Body of pancreas (tissue), 4 donors: Measurements from ENCODE around the gene ZFHX3. TPM values are rescaled to one million over a fixed set of nuclear protein-coding genes. Genes with fewer than 3 reads are reported as not detected.

ENCODE experiments used
- ATAC-seq: fragments of 150-250 bp; one replicate; pipeline ENCODE4 v1.9.1; 2016
- DNase-seq, 4 donors: peaks; one replicate each; pipeline ENCODE4 v3.0.0-alpha.2; 2019
- H3K27ac ChIP-seq, 4 donors: fragments of 200-600 bp; sonication (generic); 1 replicate in 3 of 4; 2 replicates in 1 of 4; pipeline versions ENCODE4 v1.5.1 to v1.6.1; 2016 to 2019; ENCODE audit warnings: mild to moderate bottlenecking in 1 of 4, mixed read lengths in 1 of 4, moderate library complexity in 1 of 4
- H3K27me3 ChIP-seq, 2 donors: fragments of 200-600 bp; sonication (generic); one replicate each; pipeline ENCODE4 v1.6.0; 2016; ENCODE audit warnings: mild to moderate bottlenecking in 1 of 2
- H3K36me3 ChIP-seq, 2 donors: fragments of 200-600 bp; sonication (generic); replicated peaks in 1 of 2; 2 replicates each; pipeline ENCODE4 v1.5.1; 2016; ENCODE audit warnings: low read depth in 2 of 2; ENCODE audit not compliant: insufficient read depth in 1 of 2
- H3K4me1 ChIP-seq: fragments of 200-600 bp; sonication (generic); one replicate; pipeline ENCODE4 v1.6.0; 2016
- H3K4me3 ChIP-seq, 2 donors: fragments of 200-600 bp; sonication (generic); 1 replicate in 1 of 2; 2 replicates in 1 of 2; pipeline ENCODE4 v1.5.1; 2016 to 2019
- H3K9me3 ChIP-seq, 3 donors: fragments of 200-600 bp; sonication (generic); 1 replicate in 2 of 3; 2 replicates in 1 of 3; pipeline ENCODE4 v1.5.1; 2016
- CTCF ChIP-seq, 7 experiments: fragments of 450-650 bp in 4 of 7; fragments of 200-600 bp in 3 of 7; sonication (generic) in 3 of 7; IDR thresholded peaks; one replicate each; pipeline ENCODE4 v1.5.1; 2016 to 2019; ENCODE audit warnings: antibody characterized with exemption in 7 of 7
- POLR2A ChIP-seq, 3 donors: fragments of 450-650 bp; IDR thresholded peaks; one replicate each; pipeline ENCODE4 v1.6.1; 2016; ENCODE audit warnings: antibody characterized with exemption in 3 of 3, mild to moderate bottlenecking in 2 of 3
- WGBS, 2 donors: methylation state at CpG; one replicate each; pipeline ENCODE4 v1.1.5; 2017; 5-methylcytosine and 5-hydroxymethylcytosine counted together
- intact Hi-C: fragments of 100-400 bp; cut with DNase I; formaldehyde crosslinking; loops from one replicate; pipeline ENCODE4 v1.15.1; 2023
- total RNA-seq, 2 donors: library from RNA; depleted of rRNA; stranded (reverse); fragments of >200 nt; gene quantifications; one replicate each; pipeline ENCODE4 v1.1.0, GENCODE V29; 2016

ZFHX3 gene
- total RNA-seq, 2 donors from 2014 or later = 22.4 to 24.6 TPM

DNA sequence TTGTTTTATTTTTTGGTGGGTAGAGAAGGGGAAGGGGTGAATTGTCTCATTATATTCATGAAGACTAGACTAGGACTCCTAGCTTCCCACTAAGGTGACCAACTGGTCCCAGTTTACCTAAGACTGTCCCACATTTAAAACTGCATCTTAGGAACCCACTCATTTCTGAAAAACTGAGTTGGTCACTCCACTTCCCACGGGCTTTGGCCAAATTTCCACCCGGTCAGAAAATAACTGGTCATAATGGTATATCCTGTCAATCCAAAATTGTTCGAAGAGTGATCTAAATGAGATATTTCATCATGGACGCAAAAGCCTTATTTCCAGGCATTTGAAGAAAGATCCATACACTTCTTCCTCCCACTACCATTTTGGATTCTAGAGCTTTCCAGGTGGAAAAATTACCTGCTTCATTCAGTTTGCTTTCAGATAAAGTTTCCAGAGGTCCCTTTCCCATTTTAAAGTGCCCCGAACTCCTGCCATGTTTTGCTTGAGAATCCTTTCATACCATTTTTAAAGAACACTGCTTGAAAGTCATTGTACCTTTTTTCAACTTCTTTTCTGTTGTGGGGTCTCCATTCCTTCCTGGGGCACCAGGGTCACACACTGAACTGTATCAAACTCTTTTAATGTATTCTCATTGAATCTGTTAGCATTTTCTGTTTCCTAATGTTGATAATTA, 21.8 kb upstream of the ZFHX3 start:
- DNase-seq (no peak), ATAC-seq (no peak)
- peaks cover 43% of the 10 kb centered on the region for H3K4me1 ChIP-seq
- H3K27me3 ChIP-seq = peaks cover 0 to 12% of the 10 kb centered on the region in 2 donors
- 84% methylated on average over 5 of the region's 5 CpGs for WGBS, 2 donors
- no peaks in the 10 kb centered on the region for H3K36me3 ChIP-seq
- no peak overlapping the region for H3K4me3 ChIP-seq
- TF ChIP-seq CTCF (IDR thresholded peaks at IDR 0.05) = no peak
- TF ChIP-seq POLR2A (IDR thresholded peaks at IDR 0.05) = no peak
- H3K27ac ChIP-seq = peak overlapping the region; percentile 35 to 86 (median 82)
- H3K9me3 ChIP-seq = no peaks in the 10 kb centered on the region
- intact Hi-C loops = loop anchor here (10.0 kb wide), 1 partner anchor 85 kb away; no protein-coding TSS in a partner anchor

- Histone ChIP-seq H3K4me1 (peaks cover 45% of the 10 kb centered on the region), H3K27ac (peak overlapping the region; percentile 29 to 78 (median 66)), H3K9me3 (no peaks in the 10 kb centered on the region), H3K27me3 (peaks cover 0 to 16% of the 10 kb centered on the region in 2 donors), H3K36me3 (no peaks in the 10 kb centered on the region), H3K4me3 (no peak overlapping the region)
- DNase-seq = peak; percentile 48 to 74 (median 63)
- WGBS, 2 donors = 69 to 73% methylated on average over 4 to 12 of the region's 12 CpGs
- peak; percentile 39 for ATAC-seq
- intact Hi-C loops = no loop called here
- TF ChIP-seq CTCF (IDR thresholded peaks at IDR 0.05) (no peak), POLR2A (IDR thresholded peaks at IDR 0.05) (peak in 2 of 3 donors; percentile 44 to 52)
Observed at GRCh38 chr16:73068541-73069401, 20.8 kb upstream of the ZFHX3 start.

DNA sequence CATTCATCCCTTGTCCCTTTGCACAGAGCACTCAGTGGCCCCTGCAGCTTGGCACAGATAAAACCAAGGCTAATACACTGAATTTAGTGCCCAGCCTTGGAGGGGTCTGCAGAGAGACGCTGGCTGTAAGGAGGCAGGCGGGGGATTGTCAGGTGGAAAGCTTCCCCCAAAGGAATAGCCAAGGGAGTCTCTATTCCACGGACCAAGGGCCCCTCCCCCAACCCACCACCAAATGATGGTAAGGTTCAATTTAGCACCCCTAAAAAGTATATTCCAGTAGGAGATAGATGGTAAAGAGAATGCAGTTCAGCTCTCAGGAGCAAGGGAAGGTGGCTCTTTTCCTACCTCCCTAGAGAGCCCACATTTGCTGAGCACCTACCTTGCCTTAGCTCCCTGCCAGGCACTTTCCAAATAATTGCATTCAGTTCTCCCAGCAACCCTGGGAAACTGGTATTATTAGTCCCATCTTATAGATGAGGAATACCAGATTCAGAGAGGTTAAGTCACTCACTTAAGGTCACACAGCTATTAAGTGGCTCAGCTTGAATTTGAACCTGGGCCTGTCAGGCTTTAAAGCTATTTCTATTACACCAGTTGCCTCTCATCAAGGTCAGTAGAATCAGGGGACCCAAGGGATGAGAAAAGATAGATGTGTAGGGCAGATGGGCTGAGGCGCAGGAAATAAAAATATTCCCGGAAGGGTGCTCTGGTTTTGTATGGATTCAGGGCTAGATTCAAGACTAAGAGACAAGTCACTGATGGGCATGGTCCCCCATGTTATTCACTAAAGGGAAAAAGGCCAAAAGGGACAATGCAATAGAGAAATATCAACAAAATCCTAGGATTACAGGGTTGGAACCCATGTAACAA, 20.0 kb upstream of the ZFHX3 start:
- DNase-seq = no peak
- ATAC-seq = no peak
- Histone ChIP-seq H3K4me1 (peaks cover 45% of the 10 kb centered on the region), H3K36me3 (no peaks in the 10 kb centered on the region), H3K27ac (peak overlapping the region in 2 of 4 donors; percentile 72 to 78), H3K27me3 (peaks cover 0 to 16% of the 10 kb centered on the region in 2 donors), H3K4me3 (no peak overlapping the region), H3K9me3 (no peaks in the 10 kb centered on the region)
- 82 to 96% methylated on average over 4 to 5 of the region's 5 CpGs for WGBS, 2 donors
- intact Hi-C loops = no loop called here
- TF ChIP-seq POLR2A (IDR thresholded peaks at IDR 0.05) = no peak
- no peak for TF ChIP-seq CTCF (IDR thresholded peaks at IDR 0.05)

DNA sequence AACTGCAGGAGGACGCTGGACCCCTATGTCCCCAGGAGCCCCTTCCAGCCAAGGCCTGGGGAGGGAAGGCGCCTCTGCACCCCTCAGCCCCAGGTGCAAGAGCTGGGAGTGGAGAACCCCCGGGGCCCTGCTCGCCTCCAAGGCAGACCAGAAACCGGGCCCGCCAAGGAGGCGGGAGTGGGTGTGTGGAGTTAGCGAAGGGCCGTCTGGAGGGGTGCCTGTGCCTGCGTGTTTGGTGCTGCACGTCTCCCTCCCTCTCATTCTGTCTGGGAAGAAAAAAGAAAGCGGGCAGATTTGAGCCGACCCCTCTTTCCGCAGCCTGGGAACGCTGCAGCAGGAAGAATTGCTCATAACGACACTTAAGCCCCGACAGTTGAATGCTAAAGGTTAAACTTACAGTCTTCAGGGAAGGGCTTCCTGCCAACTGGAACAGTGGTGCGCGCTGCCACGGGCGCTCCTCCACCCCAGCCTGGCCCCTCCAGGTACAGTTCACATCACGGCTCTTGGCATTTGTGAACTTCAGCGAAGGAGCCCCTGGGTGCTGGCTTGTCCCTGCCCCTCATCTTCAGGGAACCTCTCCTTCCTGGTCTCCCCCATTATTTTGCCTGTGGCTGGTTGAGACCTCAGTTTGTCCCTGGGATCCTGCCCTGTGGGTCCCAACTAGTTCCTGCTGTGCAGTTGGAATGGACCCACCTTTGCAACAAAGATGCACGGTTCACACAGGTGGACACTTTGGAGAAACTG, 19.2 kb upstream of the ZFHX3 start:
- 49 to 52% methylated on average over 13 to 24 of the region's 24 CpGs for WGBS, 2 donors
- ATAC-seq = no peak
- DNase-seq = no peak
- Histone ChIP-seq H3K27ac (no peak overlapping the region), H3K36me3 (no peaks in the 10 kb centered on the region), H3K4me3 (no peak overlapping the region), H3K27me3 (peaks cover 0 to 16% of the 10 kb centered on the region in 2 donors), H3K9me3 (no peaks in the 10 kb centered on the region), H3K4me1 (peaks cover 45% of the 10 kb centered on the region)
- TF ChIP-seq CTCF (IDR thresholded peaks at IDR 0.05) (no peak), POLR2A (IDR thresholded peaks at IDR 0.05) (no peak)
- intact Hi-C loops = no loop called here
